NCI-H82 treated with DMSO at 0.1 percent for 48 hours (cell line): ENCODE data around the gene GJA9.
"Not testable (repeated sequence)": the region's sequence is repeated elsewhere in the genome, so short reads cannot be mapped to it uniquely, and the experiment has no call there.

Source experiments
- DNase-seq: peaks from one replicate; lab custom pipeline; 2025; ENCODE audit not compliant: unreplicated experiment; lab: John Stamatoyannopoulos, UW

Gene GJA9

DNA sequence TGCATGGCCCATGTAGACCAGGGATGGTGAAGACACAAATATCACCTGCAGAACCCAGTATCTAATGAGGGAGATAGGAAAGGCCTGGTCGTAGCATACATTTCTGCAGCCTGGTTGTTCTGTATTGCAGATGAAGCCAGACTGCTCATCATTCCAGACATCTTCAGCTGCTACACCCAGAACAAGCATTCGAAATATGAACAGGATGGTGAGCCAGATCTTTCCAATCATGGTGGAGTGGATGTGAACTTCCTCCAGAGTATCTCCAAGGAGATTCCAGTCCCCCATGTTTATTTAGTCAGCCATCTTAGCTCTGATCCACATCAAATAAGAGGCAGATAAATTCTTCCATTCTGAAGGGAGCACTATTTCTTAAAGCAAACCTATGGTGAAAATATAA is 5.6 kb downstream of the GJA9 start:
- DNase-seq: no peak

DNA sequence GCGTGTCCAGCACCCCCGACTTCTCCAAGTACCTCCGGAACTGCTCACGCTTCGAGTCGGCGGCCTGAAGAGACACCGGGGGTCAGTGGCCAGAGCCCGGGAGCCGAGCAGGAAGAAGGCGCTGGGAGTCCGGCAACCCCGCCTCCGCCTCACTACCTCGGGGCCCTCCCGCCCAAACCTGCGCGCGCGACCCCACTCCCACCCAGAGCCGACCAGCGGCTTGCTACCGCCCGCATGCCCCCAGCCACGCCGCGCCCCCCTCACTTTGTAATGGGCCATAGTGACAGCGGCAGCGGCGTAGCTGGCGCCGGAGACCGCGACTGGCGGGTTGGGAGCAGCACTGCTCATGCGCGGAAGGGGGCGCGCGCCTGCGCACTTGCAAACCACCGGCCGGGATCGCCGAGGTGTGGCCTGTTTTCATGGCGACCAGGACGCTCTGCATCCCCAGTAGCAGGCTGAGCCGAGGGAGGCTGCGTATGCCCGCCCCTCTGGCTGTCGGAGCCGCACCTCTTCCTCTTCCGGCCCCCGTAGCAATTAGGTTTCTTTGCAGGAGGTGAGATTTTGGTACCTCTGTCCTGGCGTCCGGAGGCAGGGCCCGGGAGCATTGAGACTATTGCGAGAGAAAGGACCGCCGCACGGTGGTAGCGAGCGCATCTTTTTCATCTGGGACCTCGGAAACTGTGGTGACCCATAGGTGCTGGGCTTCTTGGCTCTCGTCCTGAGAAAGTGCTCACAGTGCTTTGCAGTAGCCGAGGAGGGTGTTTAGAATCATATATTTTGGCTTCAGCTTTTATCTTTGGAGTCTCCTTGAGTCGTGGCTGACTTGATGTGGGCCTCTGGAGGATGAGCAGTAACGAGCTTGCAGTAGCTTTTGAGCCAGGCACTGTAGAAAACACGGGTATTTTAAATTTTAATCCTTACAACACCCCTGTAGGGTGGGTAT is 8.1 kb downstream of the GJA9 start, which contains the start of gene MYCBP:
MYCBP (minus strand) TSS at position 322 of the 943 bp plus-strand sequence; CDS start at position 279, 43 bp downstream.
- peak; percentile 87 for DNase-seq

DNA sequence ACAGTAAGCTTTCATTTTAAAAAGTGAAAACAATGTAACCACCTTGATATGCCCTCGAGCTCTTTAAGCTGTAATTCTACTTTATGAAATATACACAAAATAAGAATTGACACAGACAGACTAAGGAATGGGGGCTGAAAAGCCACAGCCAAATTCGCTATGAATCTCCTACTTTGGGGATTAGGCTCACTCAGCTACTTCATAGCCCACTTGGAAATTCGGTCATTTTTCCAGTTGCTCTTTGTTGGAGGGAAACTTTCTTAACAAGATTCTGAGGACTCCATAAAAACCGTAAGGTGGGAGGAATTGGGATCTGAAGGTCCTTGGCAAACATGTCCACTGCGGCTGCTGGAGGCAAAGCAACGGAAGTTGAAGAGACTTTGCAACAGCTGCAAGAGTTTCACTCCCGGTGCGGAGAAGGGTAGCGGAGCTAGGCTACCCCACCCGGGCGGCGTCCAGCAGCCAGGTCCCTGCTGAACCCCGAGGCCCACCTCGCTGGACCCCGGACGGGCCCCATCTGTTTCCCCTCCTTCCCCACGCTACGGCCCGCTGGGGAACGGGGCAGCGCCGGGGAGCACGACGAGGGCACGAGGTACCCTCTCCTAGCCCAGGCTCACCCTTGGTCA is 8.9 kb downstream of the GJA9 start:
- no peak for DNase-seq

DNA sequence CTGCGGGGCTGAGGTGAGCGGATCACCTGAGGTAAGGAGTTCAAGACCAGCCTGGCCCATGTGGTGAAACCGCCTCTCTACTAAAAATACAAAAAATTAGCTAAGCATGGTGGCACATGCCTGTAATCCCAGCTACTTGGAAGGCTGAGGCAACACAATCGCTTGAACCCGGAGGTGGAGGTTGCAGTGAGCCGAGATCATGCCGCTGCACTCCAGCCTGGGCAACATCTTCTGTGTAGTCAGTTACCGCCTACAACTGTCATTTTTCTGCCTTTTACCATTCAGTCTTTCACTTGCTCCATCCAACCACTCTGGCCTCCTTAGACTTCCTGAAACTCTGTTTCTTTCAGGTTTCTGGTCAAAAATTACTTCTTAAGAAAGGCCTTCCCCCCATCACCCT is 10.4 kb downstream of the GJA9 start:
- no peak for DNase-seq

DNA sequence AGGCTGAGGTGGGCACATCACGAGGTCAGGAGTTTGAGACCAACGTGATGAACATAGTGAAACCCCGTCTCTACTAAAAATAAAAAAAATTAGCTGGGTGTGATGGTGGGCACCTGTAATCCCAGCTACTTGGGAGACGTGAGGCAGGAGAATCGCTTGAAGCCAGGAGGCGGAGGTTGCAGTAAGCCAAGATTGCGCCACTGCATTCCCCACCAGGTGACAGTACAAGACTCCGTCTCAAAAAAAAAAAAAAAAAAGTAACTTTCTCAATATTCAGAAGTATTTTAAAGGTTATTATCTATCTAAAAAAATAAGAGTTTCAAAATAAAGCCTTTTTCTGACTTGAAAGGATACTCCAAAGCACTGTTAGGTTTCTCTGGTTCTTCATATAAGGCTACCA is 14.2 kb downstream of the GJA9 start:
- no peak for DNase-seq

DNA sequence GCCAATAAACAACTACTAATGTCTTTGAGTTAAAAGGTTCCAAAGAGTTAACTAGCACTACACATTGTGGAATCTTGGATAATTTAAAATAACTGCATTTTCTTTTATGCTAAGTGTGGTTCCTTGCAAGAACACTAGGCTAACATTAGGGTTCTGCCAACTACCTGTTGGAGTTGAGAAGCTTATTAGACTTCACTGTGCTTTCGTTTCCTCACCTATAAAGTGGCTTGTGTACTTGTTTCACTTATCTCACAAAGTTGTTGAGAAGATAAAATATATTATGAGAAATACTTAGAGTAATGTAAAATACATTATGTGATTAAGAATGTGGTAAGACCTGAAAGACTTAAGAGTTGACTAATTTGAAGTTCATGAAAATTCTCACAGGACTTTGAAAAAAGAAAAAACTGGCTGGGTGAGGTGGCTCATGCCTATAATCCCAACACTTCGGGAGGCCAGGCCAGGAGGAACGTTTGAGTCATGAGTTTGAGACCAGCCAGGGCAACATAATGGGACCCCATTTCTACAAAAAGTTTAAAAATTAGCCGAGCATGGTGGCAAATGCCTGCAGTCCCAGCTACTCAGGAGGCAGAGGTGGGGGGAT is 16.2 kb downstream of the GJA9 start:
- DNase-seq: no peak

DNA sequence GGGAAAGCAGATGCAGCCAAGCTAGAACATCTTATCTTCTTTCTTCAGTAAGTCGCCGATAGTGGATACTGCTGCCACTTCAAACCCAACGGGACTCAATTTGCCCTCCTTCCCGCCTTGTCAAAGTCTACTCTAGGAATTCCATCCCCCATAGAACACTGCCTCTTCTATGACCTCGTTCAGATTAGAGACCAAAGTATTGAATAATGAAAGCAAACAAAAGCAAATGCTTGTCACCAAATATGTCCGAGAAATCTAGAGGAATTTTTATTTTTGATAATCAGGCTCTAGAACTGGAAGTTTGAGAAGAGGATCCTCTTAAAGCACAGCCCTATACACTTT is 21.0 kb downstream of the GJA9 start:
- no peak for DNase-seq

DNA sequence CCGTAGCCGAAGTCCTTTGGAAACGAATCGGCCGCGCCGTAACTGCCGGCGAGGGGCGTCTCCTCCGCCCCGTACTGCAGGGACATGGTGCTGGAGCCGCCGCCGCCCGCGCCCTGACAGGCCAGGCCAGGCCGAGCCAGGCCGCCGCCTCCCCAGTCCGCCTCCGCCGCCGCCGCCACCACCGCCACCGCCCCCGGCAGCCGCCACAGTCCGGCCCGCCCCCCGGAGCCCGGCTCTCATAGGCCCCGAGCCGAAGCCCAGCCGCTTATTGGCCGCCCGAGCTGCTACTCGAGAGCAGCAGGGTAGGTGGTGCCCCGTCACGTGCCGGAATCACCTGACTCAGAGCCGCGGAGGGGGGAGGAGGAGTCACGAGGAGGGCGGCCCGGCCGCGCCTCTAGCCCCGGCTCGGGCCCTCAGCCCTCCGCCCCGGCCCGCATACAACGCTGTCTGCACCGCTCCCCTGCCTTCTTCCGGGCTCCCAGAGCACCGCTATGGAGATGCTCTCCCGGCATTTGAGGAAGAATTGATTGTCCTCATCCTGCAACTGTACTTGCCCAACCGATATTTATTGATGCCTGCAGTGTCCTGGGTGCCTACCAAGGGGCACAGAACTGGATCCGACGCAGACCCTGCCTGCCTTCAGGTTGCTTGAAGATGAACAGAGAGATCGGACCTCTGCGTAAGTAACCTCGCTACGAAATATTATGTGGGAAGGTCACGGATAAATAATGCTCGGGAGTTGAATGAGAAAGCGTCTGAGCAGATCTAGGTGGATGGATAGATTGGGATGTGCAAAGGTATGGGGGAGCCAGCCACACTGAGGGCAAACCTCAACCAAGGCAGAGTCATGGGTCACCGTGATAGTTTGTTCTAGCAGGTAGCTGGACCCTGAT is 21.6 kb downstream of the GJA9 start, which contains the start of gene RRAGC:
RRAGC (minus strand) TSS at position 212 of the 893 bp plus-strand sequence; CDS start at position 86, 126 bp downstream.
- peak; percentile 91 for DNase-seq

DNA sequence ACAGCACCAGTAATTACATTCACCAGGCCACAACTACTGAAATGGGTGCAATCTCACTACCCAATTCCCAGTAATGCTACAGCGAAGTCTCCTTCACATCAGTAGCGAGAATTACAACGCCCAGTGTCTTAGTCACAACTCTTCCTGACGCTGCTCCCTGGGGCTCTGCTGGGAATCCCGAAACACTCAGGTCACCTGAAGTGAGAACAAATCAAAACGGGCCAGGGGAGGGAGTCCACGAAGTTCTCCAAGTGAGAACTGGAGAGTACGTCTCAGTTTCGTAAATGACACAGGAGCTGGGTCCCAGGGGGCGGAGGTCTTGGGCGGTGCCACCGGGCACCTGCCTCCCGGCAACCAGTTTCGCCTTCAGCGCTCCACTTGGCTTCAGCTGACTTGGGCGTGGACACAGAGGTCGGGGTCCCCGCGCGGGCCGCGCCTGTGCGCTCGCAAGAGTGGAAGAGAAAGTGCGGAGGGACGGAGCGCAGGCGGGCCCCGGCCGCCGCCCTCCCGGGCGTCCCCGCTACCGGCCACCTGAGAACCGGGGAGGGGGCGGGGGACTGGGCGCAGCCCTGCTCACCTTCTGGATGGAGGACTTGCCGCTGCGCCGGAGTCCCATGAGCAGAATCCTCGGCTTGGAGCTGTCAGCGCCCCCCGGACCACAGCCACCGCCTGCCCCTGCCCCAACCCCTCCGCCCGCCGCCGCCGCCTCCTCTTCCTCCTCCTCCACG is 22.4 kb downstream of the GJA9 start:
- DNase-seq: no peak

DNA sequence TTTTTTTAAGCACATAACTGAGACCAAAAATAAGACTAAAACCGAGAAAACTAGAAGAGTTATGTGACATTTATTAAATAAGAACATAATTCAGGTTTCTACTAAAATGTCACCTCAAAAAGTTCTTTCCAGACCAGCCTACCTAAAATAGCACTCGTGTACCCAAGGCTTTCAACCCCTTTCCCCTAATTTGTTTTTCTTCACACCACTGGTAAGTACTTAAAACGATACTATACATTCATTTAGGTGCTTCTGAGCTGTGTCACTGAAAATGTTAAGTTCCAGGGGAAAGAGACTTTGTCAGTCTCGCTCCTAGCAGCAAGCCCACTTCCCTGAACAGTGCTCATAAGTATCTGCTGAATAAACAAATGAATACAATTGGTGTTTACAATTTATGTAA is 28.6 kb downstream of the GJA9 start:
- DNase-seq: no peak

DNA sequence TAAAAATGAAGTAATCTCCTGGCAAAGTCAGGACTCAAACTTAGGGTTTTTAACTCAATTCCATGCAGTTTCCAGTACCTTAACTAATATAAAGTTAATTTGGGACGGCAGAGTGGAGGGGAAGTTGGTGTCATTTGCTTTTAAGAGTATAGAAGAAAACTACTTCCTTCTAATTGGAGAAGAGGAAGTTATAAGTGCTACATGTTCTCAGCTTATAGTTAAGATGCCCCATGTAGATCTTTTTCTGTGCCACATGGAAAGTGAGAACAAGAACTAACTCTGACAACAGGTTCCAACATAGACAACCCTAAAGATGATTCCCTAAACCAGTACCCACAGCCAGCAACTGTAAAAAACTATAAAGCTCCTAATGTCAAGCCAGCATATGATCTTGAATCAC is 33.3 kb downstream of the GJA9 start:
- no peak for DNase-seq

DNA sequence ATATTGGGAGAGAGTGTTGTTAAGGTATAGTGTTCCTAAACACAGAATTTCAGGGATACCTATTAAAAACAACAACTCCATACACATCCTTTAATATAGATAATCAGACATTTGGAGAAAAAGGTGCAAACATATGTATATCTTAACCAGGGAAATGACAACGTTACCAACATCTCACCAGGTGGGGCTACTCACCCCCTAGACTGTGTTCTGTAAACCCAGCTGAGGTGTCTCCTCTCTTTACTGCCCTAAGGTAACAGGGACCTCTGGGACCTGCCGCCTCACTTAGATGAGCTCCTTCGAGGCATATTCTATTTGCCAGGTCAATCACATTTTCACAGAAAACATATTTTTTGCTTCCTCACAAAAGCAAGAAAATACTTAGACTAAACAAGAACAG is 35.2 kb downstream of the GJA9 start:
- no peak for DNase-seq

DNA sequence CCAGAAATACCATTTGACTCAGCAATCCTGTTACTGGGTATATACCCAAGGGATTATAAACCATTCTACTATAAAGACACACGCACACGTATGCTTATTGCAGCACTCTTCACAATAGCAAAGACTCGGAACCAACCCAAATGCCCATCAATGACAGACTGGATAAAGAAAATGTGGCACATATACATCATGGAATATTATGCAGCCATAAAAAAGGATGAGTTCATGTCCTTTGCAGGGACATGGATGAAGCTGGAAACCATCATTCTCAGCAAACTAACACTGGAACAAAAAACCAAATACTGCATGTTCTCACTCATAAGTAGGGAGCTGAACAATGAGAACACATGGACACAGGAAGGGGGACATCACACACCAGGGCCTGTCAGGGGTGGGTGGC is 36.3 kb downstream of the GJA9 start:
- not testable (repeated sequence) for DNase-seq

DNA sequence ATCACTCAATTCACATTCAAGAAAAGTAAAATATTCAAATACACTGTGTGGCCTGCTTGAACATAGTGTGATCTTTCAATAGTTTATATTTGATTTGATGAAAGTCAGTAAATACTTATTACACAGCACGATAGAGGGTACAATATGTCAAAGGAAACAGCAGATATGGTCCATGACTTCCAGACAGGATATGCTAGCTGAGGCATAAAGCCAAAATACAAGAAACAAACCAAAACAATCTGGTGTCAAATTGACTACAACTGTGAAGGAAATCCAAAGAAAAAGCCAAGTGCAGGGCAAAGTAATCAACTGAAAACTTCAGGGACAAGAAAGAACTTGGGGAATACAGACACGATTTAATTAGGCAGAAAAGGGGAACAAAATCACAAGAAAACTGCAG is 41.1 kb downstream of the GJA9 start:
- DNase-seq: no peak

DNA sequence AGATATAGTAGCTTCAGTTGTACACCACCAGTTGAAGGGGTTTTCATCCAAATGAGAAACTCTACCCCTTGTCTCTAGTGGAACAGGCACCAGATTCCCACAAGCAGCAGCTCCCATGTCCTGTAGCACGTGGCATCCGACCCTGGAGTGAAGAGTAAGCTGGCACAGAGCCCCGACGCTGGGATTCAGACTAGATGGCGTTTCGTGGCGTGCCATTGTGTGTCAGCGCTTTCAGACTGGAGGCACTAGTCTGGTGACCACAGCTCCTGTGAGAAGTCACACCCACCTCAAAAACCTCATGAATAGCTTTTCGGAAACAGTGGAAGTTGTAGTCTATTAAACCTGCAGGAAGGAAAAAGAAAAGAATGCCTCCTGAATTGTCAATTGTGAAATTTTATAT is 42.0 kb downstream of the GJA9 start:
- no peak for DNase-seq

DNA sequence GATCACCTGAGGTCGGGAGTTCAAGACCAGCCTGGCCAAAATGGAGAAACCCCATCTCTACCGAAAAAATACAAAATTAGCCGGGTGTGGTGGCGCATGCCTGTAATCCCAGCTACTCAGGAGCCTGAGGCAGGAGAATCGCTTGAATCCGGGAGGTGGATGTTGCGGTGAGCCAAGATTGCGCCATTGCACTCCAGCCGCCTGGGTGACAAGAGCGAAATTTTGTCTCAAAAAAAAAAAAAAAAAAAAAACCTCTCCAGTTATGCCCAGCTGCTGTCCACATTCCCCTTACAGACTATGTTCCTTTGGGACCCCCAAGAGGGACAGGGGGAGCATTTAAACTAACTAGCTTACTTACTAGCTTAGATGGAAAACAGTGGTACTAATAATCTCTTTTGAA is 45.1 kb downstream of the GJA9 start:
- DNase-seq: not testable (repeated sequence)

DNA sequence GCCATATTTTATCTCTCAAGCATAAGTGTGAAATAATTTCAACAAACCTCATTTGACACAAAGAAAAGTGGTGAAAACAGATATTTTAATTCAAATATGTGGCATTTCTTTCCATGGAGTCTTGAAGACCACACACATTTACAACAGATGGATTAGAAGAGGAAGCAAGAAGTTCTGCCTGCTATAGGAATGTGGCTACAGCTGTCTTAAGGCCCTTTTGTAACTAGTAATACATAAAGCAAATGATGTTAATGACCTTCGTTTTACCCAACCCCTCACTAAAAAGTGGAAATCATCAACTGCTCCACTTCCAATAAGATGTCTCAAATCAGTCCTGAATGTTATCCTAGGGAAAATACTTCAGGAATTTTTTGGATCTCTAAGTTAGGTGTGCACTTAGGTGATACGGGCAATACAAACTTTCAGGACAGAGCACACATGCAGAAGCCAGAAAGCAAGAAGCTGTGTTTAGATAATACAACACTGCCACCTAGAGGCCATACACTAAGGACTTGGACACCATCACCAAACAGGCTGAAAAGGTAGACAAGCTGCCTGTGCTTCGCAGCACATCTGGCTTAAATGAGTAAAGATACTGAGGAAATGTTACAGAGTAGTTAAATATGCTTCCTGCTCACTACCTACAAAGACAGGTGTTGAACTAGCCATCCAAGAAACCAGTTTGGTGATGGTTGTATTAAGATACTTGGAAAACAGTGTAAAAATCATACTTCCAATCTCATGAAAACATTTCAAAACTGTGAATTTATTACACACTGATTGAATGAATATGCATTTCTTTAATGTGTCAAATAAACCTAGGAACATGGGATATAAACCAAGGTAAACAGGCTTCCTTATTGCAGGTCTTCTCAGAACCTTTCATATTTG is 46.2 kb downstream of the GJA9 start:
- peak; percentile 83 for DNase-seq

DNA sequence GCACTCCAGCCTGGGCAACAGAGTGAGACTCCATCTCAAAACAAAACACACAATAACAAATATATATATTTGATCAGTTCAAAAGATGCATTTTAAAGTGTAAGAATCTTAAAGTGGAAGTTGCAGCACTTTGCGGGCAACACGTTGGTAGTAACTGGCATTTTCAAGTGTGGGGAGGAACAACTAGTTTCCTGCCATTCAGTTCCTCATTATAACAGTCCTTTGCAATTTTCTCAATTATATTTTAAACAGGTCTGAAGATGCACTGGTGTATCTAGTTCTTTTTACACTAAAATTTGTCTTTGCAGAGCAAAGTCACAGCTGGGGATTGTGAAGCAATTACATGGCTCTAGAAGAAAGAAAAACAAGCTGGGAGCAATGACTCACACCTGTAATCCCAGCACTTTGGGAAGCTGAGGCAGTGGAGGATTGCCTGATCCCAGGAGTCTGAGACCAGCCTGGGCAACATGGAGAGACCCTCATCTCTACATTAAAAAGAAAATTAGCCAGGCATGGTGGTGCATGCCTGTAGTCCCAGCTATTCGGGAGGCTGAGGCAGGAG is 47.1 kb downstream of the GJA9 start:
- DNase-seq: no peak

DNA sequence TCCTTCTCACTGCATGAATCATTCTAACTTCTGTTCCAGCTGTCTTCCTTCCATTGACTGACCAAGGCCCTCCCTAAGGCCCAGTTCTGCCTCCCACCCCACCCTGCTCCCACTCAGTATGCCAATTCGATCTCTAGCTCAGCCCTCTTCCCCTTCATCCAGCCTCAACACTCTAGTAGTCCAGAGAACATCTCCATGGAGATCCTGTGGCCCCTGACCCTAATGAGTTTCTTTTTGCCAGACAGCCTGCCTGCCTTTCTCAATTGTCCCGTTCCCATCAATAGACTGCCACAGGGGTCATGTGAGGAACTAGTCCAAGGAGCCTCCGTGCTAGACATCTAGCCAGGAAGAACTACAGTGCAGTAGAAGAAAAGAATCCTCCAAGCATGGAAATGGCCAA is 48.2 kb downstream of the GJA9 start:
- DNase-seq: no peak
